Lower lobe of right lung (tissue), 2 donors: Measurements from ENCODE around the gene ECI2. TPM values are rescaled to one million over a fixed set of nuclear protein-coding genes. Genes with fewer than 3 reads are reported as not detected.

Source experiments
- ATAC-seq, 2 donors: fragments of 200-7000 bp; cut with Tn5 transposase; one replicate each; pipeline ENCODE4 v1.9.1; 2020 to 2022; ENCODE audit warnings: mild to moderate bottlenecking in 2 of 2, moderate library complexity in 2 of 2
- DNase-seq: peaks from one replicate; pipeline ENCODE4 v3.0.0-alpha.2; 2020
- H3K27ac ChIP-seq: fragments of 200-600 bp; one replicate; pipeline ENCODE4 v1.8.0; 2022
- H3K27me3 ChIP-seq: fragments of 200-600 bp; one replicate; pipeline ENCODE4 v1.8.0; 2022; ENCODE audit warnings: low read depth
- H3K36me3 ChIP-seq: fragments of 200-600 bp; one replicate; pipeline ENCODE4 v1.8.0; 2022; ENCODE audit warnings: mild to moderate bottlenecking
- H3K4me1 ChIP-seq: fragments of 200-600 bp; one replicate; pipeline ENCODE4 v1.8.0; 2022
- H3K4me3 ChIP-seq: fragments of 200-600 bp; one replicate; pipeline ENCODE4 v1.8.0; 2022; ENCODE audit warnings: mild to moderate bottlenecking
- H3K9me3 ChIP-seq: fragments of 200-600 bp; one replicate; pipeline ENCODE4 v1.8.0; 2022
- CTCF ChIP-seq: fragments of 200-600 bp; IDR thresholded peaks from one replicate; pipeline ENCODE4 v1.8.0; 2022; ENCODE audit warnings: antibody characterized with exemption, mild to moderate bottlenecking
- intact Hi-C: fragments of 100-400 bp; cut with DNase I; formaldehyde crosslinking; loops from one replicate; pipeline ENCODE4 v1.11.0; 2022
- total RNA-seq: library from RNA; stranded (reverse); fragmentation: NEBNext Ultra II Directional; extraction: Animal tissue kit (Norgen Biotek cat#: 25700); gene quantifications from one replicate; pipeline ENCODE4 v1.2.1, GENCODE V29; 2021
- donor health status: DM: no; HTN: yes; CAD: no; lungs with severe emphysema.

The ECI2 gene
- total RNA-seq, 1 donor from 2014 or later = 40.2 TPM

- intact Hi-C loops = no loop called here
- no peak for TF ChIP-seq CTCF
- no peaks in the 10 kb centered on the region for H3K9me3 ChIP-seq
- DNase-seq (no peak), ATAC-seq (no peak)
- H3K27ac ChIP-seq = no peak overlapping the region
- H3K4me1 ChIP-seq = no peaks in the 10 kb centered on the region
- H3K4me3 ChIP-seq = no peak overlapping the region
- H3K27me3 ChIP-seq = no peaks in the 10 kb centered on the region
- H3K36me3 ChIP-seq = no peaks in the 10 kb centered on the region
Observed at GRCh38 chr6:4085332-4085700, 50.1 kb downstream of the ECI2 start.

GRCh38 chr6:4084444-4085331 is 50.7 kb downstream of the ECI2 start:
- Histone ChIP-seq H3K27ac (no peak overlapping the region), H3K9me3 (no peaks in the 10 kb centered on the region), H3K4me3 (no peak overlapping the region), H3K27me3 (no peaks in the 10 kb centered on the region), H3K4me1 (no peaks in the 10 kb centered on the region), H3K36me3 (no peaks in the 10 kb centered on the region)
- intact Hi-C loops = no loop called here
- DNase-seq (no peak), ATAC-seq (no peak)
- no peak for TF ChIP-seq CTCF

GRCh38 chr6:4078691-4079471 is 56.5 kb downstream of the ECI2 start, which contains the start of gene FAM217A:
Gene FAM217A, minus strand, starts transcription at chr6:4079137. Its CDS starts 1,723 bp downstream, at chr6:4077414.
- Histone ChIP-seq H3K36me3 (no peaks in the 10 kb centered on the region), H3K27ac (no peak within 1 kb of the TSS), H3K27me3 (peaks cover 9% of the 10 kb centered on the region), H3K9me3 (no peaks in the 10 kb centered on the region), H3K4me3 (no peak within 1 kb of the TSS), H3K4me1 (no peaks in the 10 kb centered on the region)
- TF ChIP-seq CTCF = no peak
- no peak for DNase-seq
- no peak for ATAC-seq
- intact Hi-C loops = no loop called here

- no peak for TF ChIP-seq CTCF
- Histone ChIP-seq H3K36me3 (no peaks in the 10 kb centered on the region), H3K9me3 (no peaks in the 10 kb centered on the region), H3K27ac (no peak overlapping the region), H3K4me1 (no peaks in the 10 kb centered on the region), H3K4me3 (no peak overlapping the region), H3K27me3 (peaks cover 12% of the 10 kb centered on the region)
- ATAC-seq = no peak
- DNase-seq = no peak
- intact Hi-C loops = no loop called here
Observed at GRCh38 chr6:4074478-4075235, 60.7 kb downstream of the ECI2 start.

GRCh38 chr6:4071330-4071729 is 64.0 kb downstream of the ECI2 start:
- H3K9me3 ChIP-seq = no peaks in the 10 kb centered on the region
- H3K36me3 ChIP-seq = no peaks in the 10 kb centered on the region
- intact Hi-C loops = no loop called here
- DNase-seq (no peak), ATAC-seq (no peak)
- H3K4me1 ChIP-seq = no peaks in the 10 kb centered on the region
- TF ChIP-seq CTCF = no peak
- H3K27me3 ChIP-seq = peaks cover 5% of the 10 kb centered on the region
- H3K27ac ChIP-seq = no peak overlapping the region
- H3K4me3 ChIP-seq = no peak overlapping the region
